ENCODE results near the gene HINFP. TPM values are rescaled to one million over a fixed set of nuclear protein-coding genes. Genes with fewer than 3 reads are reported as not detected.
A peak's percentile ranks its signal among the peaks of the same experiment; 100 is the strongest.

The HINFP gene
- total and polyA plus RNA-seq, 2 of the 8 experiments (the other 6 are each of a cell fraction or from before 2014, with no cell fraction given) = 35.0 to 37.3 TPM

GRCh38 chr11:119099711-119100110 is 21.7 kb upstream of the HINFP start:
- Histone ChIP-seq H3K14ac (ENCODE audit: insufficient read length) (no peak overlapping the region), H2BK12ac (ENCODE audit: low read depth, low read length) (no peak overlapping the region), H2BK5ac (ENCODE audit: low read depth, low read length) (no peak overlapping the region), H3K4me3 (ENCODE audit: extremely low read depth in 1 of 4, insufficient read depth in 2 of 4, low read depth in 3 of 4, low read length in 4 of 4) (no peak overlapping the region), H2AK5ac (ENCODE audit: low read depth, low read length) (no peak overlapping the region), H3K36me3 (ENCODE audit: control insufficient read depth in 2 of 4, insufficient read depth in 4 of 4, low read length in 3 of 4) (peaks cover 5 to 24% (median 16%) of the 10 kb centered on the region in 4 experiments; a peak in 6 of 8 replicates), H4K20me1 (replicated peaks in 1 of 2; ENCODE audit: control insufficient read depth in 1 of 2, insufficient read depth in 2 of 2, low read length in 2 of 2) (peaks cover 0 to 2% of the 10 kb centered on the region in 2 experiments), H4K8ac (ENCODE audit: extremely low read depth, insufficient read depth, low read length) (no peak overlapping the region), H3K79me1 (ENCODE audit: low read depth, low read length) (peaks cover 7% of the 10 kb centered on the region), H3K23ac (ENCODE audit: insufficient read length) (no peak overlapping the region), H3K9ac (replicated peaks in 1 of 4; ENCODE audit: extremely low read depth in 1 of 4, low read depth in 3 of 4, low read length in 3 of 4) (no peak overlapping the region), H2BK120ac (replicated peaks; ENCODE audit: low read depth, low read length) (no peak overlapping the region), H3K56ac (replicated peaks; ENCODE audit: insufficient read length, low read depth, low read length) (no peak overlapping the region), H3K4me1 (replicated peaks in 1 of 4; ENCODE audit: control insufficient read depth in 3 of 4, insufficient read depth in 4 of 4, low read length in 3 of 4) (peaks cover 3 to 11% (median 5%) of the 10 kb centered on the region in 4 experiments; a peak in 6 of 7 replicates), H4K5ac (ENCODE audit: insufficient read length, low read depth, low read length) (no peak overlapping the region), H3K23me2 (ENCODE audit: low read depth, low read length) (peaks cover 17% of the 10 kb centered on the region), H3K4me2 (ENCODE audit: insufficient read depth in 1 of 2, low read depth in 2 of 2, low read length in 2 of 2) (peak overlapping the region in 1 of 2 experiments; percentile 92; a peak in 1 of 4 replicates), H3K9me3 (ENCODE audit: insufficient read depth in 2 of 2, low read depth in 1 of 2, low read length in 1 of 2) (no peaks in the 10 kb centered on the region), H4K91ac (replicated peaks; ENCODE audit: insufficient read length, low read length) (no peak overlapping the region), H3K79me2 (ENCODE audit: control insufficient read depth in 1 of 2, insufficient read depth in 2 of 2, low read length in 2 of 2) (peaks cover 0 to 18% of the 10 kb centered on the region in 2 experiments; a peak in 3 of 4 replicates), H2AFZ (ENCODE audit: low read length) (no peak overlapping the region), H3K18ac (ENCODE audit: extremely low read depth, low read length) (no peak overlapping the region), H2BK15ac (ENCODE audit: low read length) (no peak overlapping the region), H3K4ac (replicated peaks; ENCODE audit: insufficient read length, low read depth, low read length) (no peak overlapping the region), H2BK20ac (ENCODE audit: low read length) (no peak overlapping the region), H3K27ac (ENCODE audit: low read depth, low read length) (no peak overlapping the region), H3K27me3 (replicated peaks in 1 of 4; ENCODE audit: control insufficient read depth in 3 of 4, extremely low read depth in 1 of 4, insufficient read depth in 3 of 4, low read length in 3 of 4) (no peaks in the 10 kb centered on the region)
- FAIRE-seq (no peak), DNase-seq (ENCODE audit: low read depth in 1 of 2, low spot score in 2 of 2) (no peak)
- POLR2A ChIA-PET (ENCODE audit: partially characterized antibody) = interaction anchor here (8.6 kb wide), 1 partner anchor 15 kb away, joined by 141 read pairs; the partner anchor contains the start of gene HMBS
- 89% methylated on average over 6 of the region's 6 CpGs; no CpG with 5 or more reads in 1 of the 2 experiments for WGBS, 2 experiments (ENCODE audit: extremely low coverage in 1 of 2, insufficient coverage in 1 of 2, insufficient read length in 1 of 2, insufficient replicate concordance in 2 of 2, low coverage in 1 of 2, low lambda C conversion rate in 2 of 2, missing lambda C conversion rate in 1 of 2)
- CTCF ChIA-PET (ENCODE audit: partially characterized antibody) = interaction anchor here (0.7 to 2.8 kb wide), 12 partner anchors 9 to 308 kb away, joined by 3 to 11 read pairs (median 4); no protein-coding TSS in a partner anchor
- no peak for TF ChIP-seq HDAC2 (IDR thresholded peaks at IDR 0.05; ENCODE audit: borderline replicate concordance in 1 of 2, low read depth in 2 of 2, low read length in 2 of 2)
- no peak for TF ChIP-seq RBBP5 (IDR thresholded peaks at IDR 0.05; ENCODE audit: borderline replicate concordance, low read depth, low read length)
- TF ChIP-seq SRF (IDR thresholded peaks at IDR 0.05; ENCODE audit: low read depth, low read length) = no peak
- no peak for TF ChIP-seq ZNF274 (IDR thresholded peaks at IDR 0.05; ENCODE audit: borderline replicate concordance, extremely low read depth, low read length)
- no peak for TF ChIP-seq YY1 (IDR thresholded peaks at IDR 0.05; ENCODE audit: low read depth, low read length)
- TF ChIP-seq JUND (IDR thresholded peaks at IDR 0.05; ENCODE audit: low read length) = no peak
- TF ChIP-seq HDAC6 (IDR thresholded peaks at IDR 0.05; ENCODE audit: low read depth, low read length) = no peak
- no peak for TF ChIP-seq SP1 (IDR thresholded peaks at IDR 0.05; ENCODE audit: low read depth, low read length)
- TF ChIP-seq CBX8 (IDR thresholded peaks at IDR 0.05; ENCODE audit: borderline replicate concordance, low read depth, low read length) = no peak
- no peak for TF ChIP-seq TCF12 (IDR thresholded peaks at IDR 0.05; ENCODE audit: low read depth, low read length)
- no peak for TF ChIP-seq ASH2L (IDR thresholded peaks at IDR 0.05; ENCODE audit: low read length)
- no peak for TF ChIP-seq BACH1 (IDR thresholded peaks at IDR 0.05; ENCODE audit: low read length)
- TF ChIP-seq FOSL1 (IDR thresholded peaks at IDR 0.05; ENCODE audit: insufficient read depth, low read depth, low read length) = no peak
- no peak for TF ChIP-seq CEBPB (IDR thresholded peaks at IDR 0.05; ENCODE audit: low read depth, low read length)
- TF ChIP-seq MAFK (IDR thresholded peaks at IDR 0.05; ENCODE audit: low read depth, low read length) = no peak

All from H1 (cell line).